Stomach (tissue), 4 donors: ENCODE data around the gene CLEC3A.

Experiments used
- POLR2A ChIP-seq, 4 donors: fragments of 450-650 bp; IDR thresholded peaks; one replicate each; pipeline ENCODE4 v1.6.1; 2016; ENCODE audit warnings: antibody characterized with exemption in 4 of 4, control low read depth in 2 of 4, mild to moderate bottlenecking in 1 of 4, moderate library complexity in 1 of 4
- POLR2AphosphoS5 ChIP-seq, 3 donors: sonication (generic); formaldehyde crosslinking; IDR thresholded peaks; one replicate each; pipeline ENCODE4 v1.6.1; 2016; ENCODE audit warnings: antibody characterized with exemption in 3 of 3
- TF ChIP-seq, protein P1 (sequence below), 7 experiments: fragments of 450-650 bp in 4 of 7; fragments of 200-600 bp in 3 of 7; sonication (generic) in 3 of 7; IDR thresholded peaks; one replicate each; pipeline ENCODE4 v1.5.1; 2016 to 2019; ENCODE audit warnings: antibody characterized with exemption in 7 of 7, control low read depth in 2 of 7, mild to moderate bottlenecking in 1 of 7

- no peak for TF ChIP-seq POLR2AphosphoS5 (IDR thresholded peaks at IDR 0.05)
- TF ChIP-seq POLR2A (IDR thresholded peaks at IDR 0.05): no peak
- TF ChIP-seq, protein P1, sequence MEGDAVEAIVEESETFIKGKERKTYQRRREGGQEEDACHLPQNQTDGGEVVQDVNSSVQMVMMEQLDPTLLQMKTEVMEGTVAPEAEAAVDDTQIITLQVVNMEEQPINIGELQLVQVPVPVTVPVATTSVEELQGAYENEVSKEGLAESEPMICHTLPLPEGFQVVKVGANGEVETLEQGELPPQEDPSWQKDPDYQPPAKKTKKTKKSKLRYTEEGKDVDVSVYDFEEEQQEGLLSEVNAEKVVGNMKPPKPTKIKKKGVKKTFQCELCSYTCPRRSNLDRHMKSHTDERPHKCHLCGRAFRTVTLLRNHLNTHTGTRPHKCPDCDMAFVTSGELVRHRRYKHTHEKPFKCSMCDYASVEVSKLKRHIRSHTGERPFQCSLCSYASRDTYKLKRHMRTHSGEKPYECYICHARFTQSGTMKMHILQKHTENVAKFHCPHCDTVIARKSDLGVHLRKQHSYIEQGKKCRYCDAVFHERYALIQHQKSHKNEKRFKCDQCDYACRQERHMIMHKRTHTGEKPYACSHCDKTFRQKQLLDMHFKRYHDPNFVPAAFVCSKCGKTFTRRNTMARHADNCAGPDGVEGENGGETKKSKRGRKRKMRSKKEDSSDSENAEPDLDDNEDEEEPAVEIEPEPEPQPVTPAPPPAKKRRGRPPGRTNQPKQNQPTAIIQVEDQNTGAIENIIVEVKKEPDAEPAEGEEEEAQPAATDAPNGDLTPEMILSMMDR (IDR thresholded peaks at IDR 0.05): no peak
These were observed 34.5 kb upstream of the CLEC3A start for GRCh38 chr16:77987810-77988209.
